ENCODE data around the gene CACYBP. TPM values are rescaled to one million over a fixed set of nuclear protein-coding genes. Genes with fewer than 3 reads are reported as not detected.
A peak's percentile ranks its signal among the peaks of the same experiment; 100 is the strongest.

Gene CACYBP
- total and polyA plus RNA-seq, 2 of the 13 experiments (the other 11 are each of a cell fraction or from before 2014, with no cell fraction given) = 18.4 to 183 TPM

DNA sequence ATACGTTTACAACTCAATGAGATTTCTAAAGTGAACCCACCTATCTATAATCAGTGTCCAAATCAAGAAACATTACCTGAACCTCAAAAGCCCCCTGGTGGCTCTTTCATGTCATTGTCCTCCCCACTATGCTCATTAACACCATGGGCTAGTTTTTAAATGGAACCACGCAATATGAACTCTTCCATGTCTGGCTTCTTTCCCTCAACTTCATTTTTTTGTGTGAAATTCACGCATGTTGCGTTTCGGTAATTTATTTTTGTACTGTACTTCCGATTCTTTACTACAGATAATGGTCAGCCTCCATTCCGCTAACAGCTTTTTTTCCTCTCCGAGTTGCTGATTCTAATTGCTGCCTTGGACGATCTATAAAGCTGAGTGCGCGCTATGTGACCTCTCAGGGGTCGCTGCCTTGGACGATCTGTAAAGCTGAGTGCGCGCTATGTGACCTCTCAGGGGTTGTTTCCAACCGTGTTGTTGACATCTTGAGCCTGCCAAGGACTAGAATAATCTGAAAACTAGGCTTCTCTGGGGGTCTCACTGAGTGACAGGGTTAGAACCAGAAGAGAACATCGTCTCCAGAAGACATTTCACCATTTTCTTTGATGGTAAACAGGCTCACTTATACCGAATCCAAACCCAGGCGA, 1.1 kb upstream of the CACYBP start (continued):
- TF ChIP-seq ZNF280D (CRISPR knock-in tag; IDR thresholded peaks at IDR 0.05) = no peak
- TF ChIP-seq SUZ12 (IDR thresholded peaks at IDR 0.05; ENCODE audit: low read depth, low read length) = no peak
- no peak for TF ChIP-seq NFYC (CRISPR knock-in tag; IDR thresholded peaks at IDR 0.05)
- TF ChIP-seq ZNF800 (CRISPR knock-in tag; IDR thresholded peaks at IDR 0.05) = peak; percentile 77; the same call in 1 of the 2 replicates
- no peak for TF ChIP-seq NR1H2 (CRISPR knock-in tag; IDR thresholded peaks at IDR 0.05; ENCODE audit: borderline replicate concordance, low read depth)
- peak; percentile 66 for TF ChIP-seq STAG1 (CRISPR knock-in tag; IDR thresholded peaks at IDR 0.05)
- TF ChIP-seq, protein P1, sequence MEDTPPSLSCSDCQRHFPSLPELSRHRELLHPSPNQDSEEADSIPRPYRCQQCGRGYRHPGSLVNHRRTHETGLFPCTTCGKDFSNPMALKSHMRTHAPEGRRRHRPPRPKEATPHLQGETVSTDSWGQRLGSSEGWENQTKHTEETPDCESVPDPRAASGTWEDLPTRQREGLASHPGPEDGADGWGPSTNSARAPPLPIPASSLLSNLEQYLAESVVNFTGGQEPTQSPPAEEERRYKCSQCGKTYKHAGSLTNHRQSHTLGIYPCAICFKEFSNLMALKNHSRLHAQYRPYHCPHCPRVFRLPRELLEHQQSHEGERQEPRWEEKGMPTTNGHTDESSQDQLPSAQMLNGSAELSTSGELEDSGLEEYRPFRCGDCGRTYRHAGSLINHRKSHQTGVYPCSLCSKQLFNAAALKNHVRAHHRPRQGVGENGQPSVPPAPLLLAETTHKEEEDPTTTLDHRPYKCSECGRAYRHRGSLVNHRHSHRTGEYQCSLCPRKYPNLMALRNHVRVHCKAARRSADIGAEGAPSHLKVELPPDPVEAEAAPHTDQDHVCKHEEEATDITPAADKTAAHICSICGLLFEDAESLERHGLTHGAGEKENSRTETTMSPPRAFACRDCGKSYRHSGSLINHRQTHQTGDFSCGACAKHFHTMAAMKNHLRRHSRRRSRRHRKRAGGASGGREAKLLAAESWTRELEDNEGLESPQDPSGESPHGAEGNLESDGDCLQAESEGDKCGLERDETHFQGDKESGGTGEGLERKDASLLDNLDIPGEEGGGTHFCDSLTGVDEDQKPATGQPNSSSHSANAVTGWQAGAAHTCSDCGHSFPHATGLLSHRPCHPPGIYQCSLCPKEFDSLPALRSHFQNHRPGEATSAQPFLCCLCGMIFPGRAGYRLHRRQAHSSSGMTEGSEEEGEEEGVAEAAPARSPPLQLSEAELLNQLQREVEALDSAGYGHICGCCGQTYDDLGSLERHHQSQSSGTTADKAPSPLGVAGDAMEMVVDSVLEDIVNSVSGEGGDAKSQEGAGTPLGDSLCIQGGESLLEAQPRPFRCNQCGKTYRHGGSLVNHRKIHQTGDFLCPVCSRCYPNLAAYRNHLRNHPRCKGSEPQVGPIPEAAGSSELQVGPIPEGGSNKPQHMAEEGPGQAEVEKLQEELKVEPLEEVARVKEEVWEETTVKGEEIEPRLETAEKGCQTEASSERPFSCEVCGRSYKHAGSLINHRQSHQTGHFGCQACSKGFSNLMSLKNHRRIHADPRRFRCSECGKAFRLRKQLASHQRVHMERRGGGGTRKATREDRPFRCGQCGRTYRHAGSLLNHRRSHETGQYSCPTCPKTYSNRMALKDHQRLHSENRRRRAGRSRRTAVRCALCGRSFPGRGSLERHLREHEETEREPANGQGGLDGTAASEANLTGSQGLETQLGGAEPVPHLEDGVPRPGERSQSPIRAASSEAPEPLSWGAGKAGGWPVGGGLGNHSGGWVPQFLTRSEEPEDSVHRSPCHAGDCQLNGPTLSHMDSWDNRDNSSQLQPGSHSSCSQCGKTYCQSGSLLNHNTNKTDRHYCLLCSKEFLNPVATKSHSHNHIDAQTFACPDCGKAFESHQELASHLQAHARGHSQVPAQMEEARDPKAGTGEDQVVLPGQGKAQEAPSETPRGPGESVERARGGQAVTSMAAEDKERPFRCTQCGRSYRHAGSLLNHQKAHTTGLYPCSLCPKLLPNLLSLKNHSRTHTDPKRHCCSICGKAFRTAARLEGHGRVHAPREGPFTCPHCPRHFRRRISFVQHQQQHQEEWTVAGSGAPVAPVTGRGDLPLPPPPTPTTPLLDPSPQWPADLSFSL (CRISPR knock-in tag; IDR thresholded peaks at IDR 0.05) = no peak
- no peak for TF ChIP-seq HNF4G (IDR thresholded peaks at IDR 0.05; ENCODE audit: borderline replicate concordance, low read depth, low read length)
- TF ChIP-seq HNF4G (CRISPR knock-in tag; IDR thresholded peaks at IDR 0.05; ENCODE audit: borderline replicate concordance, low read depth) = no peak
- TF ChIP-seq FOXK2 (IDR thresholded peaks at IDR 0.05) = no peak
- no peak for TF ChIP-seq KLF13 (CRISPR knock-in tag; IDR thresholded peaks at IDR 0.05)
- TF ChIP-seq, protein P2, sequence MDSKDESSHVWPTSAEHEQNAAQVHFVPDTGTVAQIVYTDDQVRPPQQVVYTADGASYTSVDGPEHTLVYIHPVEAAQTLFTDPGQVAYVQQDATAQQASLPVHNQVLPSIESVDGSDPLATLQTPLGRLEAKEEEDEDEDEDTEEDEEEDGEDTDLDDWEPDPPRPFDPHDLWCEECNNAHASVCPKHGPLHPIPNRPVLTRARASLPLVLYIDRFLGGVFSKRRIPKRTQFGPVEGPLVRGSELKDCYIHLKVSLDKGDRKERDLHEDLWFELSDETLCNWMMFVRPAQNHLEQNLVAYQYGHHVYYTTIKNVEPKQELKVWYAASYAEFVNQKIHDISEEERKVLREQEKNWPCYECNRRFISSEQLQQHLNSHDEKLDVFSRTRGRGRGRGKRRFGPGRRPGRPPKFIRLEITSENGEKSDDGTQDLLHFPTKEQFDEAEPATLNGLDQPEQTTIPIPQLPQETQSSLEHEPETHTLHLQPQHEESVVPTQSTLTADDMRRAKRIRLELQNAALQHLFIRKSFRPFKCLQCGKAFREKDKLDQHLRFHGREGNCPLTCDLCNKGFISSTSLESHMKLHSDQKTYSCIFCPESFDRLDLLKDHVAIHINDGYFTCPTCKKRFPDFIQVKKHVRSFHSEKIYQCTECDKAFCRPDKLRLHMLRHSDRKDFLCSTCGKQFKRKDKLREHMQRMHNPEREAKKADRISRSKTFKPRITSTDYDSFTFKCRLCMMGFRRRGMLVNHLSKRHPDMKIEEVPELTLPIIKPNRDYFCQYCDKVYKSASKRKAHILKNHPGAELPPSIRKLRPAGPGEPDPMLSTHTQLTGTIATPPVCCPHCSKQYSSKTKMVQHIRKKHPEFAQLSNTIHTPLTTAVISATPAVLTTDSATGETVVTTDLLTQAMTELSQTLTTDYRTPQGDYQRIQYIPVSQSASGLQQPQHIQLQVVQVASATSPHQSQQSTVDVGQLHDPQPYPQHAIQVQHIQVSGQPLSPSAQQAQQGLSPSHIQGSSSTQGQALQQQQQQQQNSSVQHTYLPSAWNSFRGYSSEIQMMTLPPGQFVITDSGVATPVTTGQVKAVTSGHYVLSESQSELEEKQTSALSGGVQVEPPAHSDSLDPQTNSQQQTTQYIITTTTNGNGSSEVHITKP (CRISPR knock-in tag; IDR thresholded peaks at IDR 0.05; ENCODE audit: low read depth) = no peak
- no peak for TF ChIP-seq CBX1 (IDR thresholded peaks at IDR 0.05; ENCODE audit: low read depth)
- 0 out of 2 replicates have a peak, but pooled peaks have one; percentile 19 for TF ChIP-seq GLI4 (CRISPR knock-in tag; IDR thresholded peaks at IDR 0.05; ENCODE audit: borderline replicate concordance)

All from HepG2 (cell line).